MCF 10A (cell line): ENCODE results near the gene ZDHHC16. TPM values are rescaled to one million over a fixed set of nuclear protein-coding genes. Genes with fewer than 3 reads are reported as not detected.
A peak's percentile ranks its signal among the peaks of the same experiment; 100 is the strongest.

Experiments used
- BruUV-seq: library from RNA; stranded (reverse); fragments of 400-500 nt; replicated peaks from 2 replicates; lab custom pipeline; 2021; lab: Mats Ljungman, UMichigan
- CTCF ChIA-PET: fragments of 300-600 bp; sonication (Branson Sonifier 250); formaldehyde crosslinking; extraction: SDS; loops from one replicate; lab custom pipeline; 2021; ENCODE audit warnings: antibody characterized with exemption, inconsistent platforms; lab: Yijun Ruan, JAX
- POLR2A ChIA-PET: fragments of 300-600, 350-650 bp; sonication (Branson Sonifier 250); formaldehyde crosslinking; extraction: SDS; loops from one replicate; lab custom pipeline; 2020; ENCODE audit warnings: antibody characterized with exemption, inconsistent platforms; lab: Yijun Ruan, JAX
- DNase-seq: peaks from one replicate; pipeline ENCODE4 v3.0.0-alpha.2; 2018; ENCODE audit not compliant: unreplicated experiment
- H3K27ac Mint-ChIP-seq: one replicate; pipeline ENCODE4 v1.8.0; 2022; ENCODE audit warnings: mild to moderate bottlenecking, low read depth, mixed read lengths; ENCODE audit not compliant: unreplicated experiment
- H3K27me3 Mint-ChIP-seq: one replicate; pipeline ENCODE4 v1.8.0; 2022; ENCODE audit warnings: mixed read lengths; ENCODE audit not compliant: insufficient read depth, unreplicated experiment
- H3K36me3 Mint-ChIP-seq: one replicate; pipeline ENCODE4 v1.8.0; 2022; ENCODE audit warnings: mild to moderate bottlenecking, moderate library complexity, mixed read lengths; ENCODE audit not compliant: insufficient read depth, unreplicated experiment
- H3K4me1 Mint-ChIP-seq: one replicate; pipeline ENCODE4 v1.8.0; 2022; ENCODE audit warnings: mixed read lengths; ENCODE audit not compliant: insufficient read depth, unreplicated experiment
- H3K4me3 Mint-ChIP-seq: one replicate; pipeline ENCODE4 v1.8.0; 2022; ENCODE audit warnings: mild to moderate bottlenecking, moderate library complexity, mixed read lengths; ENCODE audit not compliant: unreplicated experiment
- H3K9me3 Mint-ChIP-seq: one replicate; pipeline ENCODE4 v1.8.0; 2022; ENCODE audit warnings: mixed read lengths; ENCODE audit not compliant: unreplicated experiment
- intact Hi-C: fragments of 100-400 bp; cut with micrococcal nuclease; formaldehyde crosslinking; loops from 2 replicates; pipeline ENCODE4 v1.14.1; 2022
- total RNA-seq: library from RNA; stranded (reverse); gene quantifications from 2 replicates; pipeline ENCODE4 v1.2.3, GENCODE V29; 2022
- TF ChIP-seq, protein P1 (sequence below): fragments of 200-600 bp; IDR thresholded peaks from one replicate; pipeline ENCODE4 v1.8.0; 2022; ENCODE audit warnings: antibody characterized with exemption, mild to moderate bottlenecking; ENCODE audit not compliant: unreplicated experiment

ZDHHC16 gene
- total RNA-seq, 1 experiment from 2014 or later, result 48.0 TPM

DNA sequence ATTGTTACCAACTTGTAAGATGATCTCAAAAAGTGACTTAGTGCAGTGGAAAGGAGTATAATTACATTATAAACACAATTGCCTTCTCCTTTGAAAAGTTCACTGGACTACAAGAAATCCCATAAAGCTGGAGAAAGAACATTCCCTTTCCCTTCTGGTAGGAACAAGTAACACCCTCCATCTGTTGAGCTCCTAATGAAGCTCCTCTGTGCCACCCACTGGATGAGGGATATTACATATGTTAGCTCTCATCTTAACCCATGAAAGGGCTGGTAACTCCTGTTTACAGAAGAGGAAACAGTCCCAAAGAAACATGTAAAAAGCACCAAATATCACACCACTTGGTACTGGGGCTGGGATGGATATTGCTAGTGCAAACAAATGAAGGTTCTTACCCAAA, 11.9 kb upstream of the ZDHHC16 start:
- CTCF ChIA-PET, result interaction anchor here (0.6 to 1.0 kb wide), 3 partner anchors 26 to 41 kb away, joined by 3 to 5 read pairs (median 4); no protein-coding TSS in a partner anchor
- POLR2A ChIA-PET, result interaction anchor here (1.1 to 2.6 kb wide), 2 partner anchors 11 kb away, joined by 3 to 15 read pairs; partner anchors contain the start of genes EXOSC1 and ZDHHC16

DNA sequence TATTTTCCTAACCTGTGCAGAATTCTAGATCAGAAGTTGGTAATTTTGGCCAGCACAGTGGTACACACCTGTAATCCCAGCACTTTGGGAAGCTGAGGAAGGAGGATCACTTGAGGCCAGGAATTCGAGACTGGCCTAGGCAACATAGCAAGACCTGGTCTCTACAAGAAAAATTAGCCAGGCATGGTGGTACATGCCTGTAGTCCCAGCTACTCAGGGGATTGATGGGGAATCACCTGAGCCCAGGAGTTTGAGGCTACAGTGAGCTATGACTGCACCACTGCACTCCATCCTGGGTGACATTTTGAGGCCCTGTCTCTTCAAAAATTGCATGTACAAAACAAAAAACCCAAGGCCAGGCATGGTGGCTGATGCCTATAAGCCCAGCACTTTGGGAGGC, 11.4 kb upstream of the ZDHHC16 start:
- CTCF ChIA-PET, result interaction anchor here (1.0 kb wide), 1 partner anchor 27 kb away, joined by 5 read pairs; no protein-coding TSS in a partner anchor
- no peaks in the 10 kb centered on the region for H3K4me1 Mint-ChIP-seq
- H3K9me3 Mint-ChIP-seq, result no peaks in the 10 kb centered on the region
- no peak overlapping the region for H3K4me3 Mint-ChIP-seq
- POLR2A ChIA-PET, result interaction anchor here (1.1 to 2.6 kb wide), 2 partner anchors 10 to 11 kb away, joined by 3 to 15 read pairs; partner anchors contain the start of genes EXOSC1 and ZDHHC16
- H3K36me3 Mint-ChIP-seq, result peaks cover 84% of the 10 kb centered on the region
- no peaks in the 10 kb centered on the region for H3K27me3 Mint-ChIP-seq
- TF ChIP-seq, protein P1, sequence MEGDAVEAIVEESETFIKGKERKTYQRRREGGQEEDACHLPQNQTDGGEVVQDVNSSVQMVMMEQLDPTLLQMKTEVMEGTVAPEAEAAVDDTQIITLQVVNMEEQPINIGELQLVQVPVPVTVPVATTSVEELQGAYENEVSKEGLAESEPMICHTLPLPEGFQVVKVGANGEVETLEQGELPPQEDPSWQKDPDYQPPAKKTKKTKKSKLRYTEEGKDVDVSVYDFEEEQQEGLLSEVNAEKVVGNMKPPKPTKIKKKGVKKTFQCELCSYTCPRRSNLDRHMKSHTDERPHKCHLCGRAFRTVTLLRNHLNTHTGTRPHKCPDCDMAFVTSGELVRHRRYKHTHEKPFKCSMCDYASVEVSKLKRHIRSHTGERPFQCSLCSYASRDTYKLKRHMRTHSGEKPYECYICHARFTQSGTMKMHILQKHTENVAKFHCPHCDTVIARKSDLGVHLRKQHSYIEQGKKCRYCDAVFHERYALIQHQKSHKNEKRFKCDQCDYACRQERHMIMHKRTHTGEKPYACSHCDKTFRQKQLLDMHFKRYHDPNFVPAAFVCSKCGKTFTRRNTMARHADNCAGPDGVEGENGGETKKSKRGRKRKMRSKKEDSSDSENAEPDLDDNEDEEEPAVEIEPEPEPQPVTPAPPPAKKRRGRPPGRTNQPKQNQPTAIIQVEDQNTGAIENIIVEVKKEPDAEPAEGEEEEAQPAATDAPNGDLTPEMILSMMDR, result no peak
- DNase-seq, result no peak
- BruUV-seq, result no TSS peak
- intact Hi-C loops, result no loop called here
- no peak overlapping the region for H3K27ac Mint-ChIP-seq

More for the DNA sequence above, 11.9 kb upstream of the ZDHHC16 start:
- Mint-ChIP-seq H3K4me1 (no peaks in the 10 kb centered on the region), H3K27ac (no peak overlapping the region), H3K27me3 (no peaks in the 10 kb centered on the region), H3K9me3 (no peaks in the 10 kb centered on the region), H3K4me3 (no peak overlapping the region), H3K36me3 (peaks cover 85% of the 10 kb centered on the region)
- DNase-seq, result no peak
- BruUV-seq, result no TSS peak
- intact Hi-C loops, result no loop called here
- TF ChIP-seq, protein P1, result no peak

DNA sequence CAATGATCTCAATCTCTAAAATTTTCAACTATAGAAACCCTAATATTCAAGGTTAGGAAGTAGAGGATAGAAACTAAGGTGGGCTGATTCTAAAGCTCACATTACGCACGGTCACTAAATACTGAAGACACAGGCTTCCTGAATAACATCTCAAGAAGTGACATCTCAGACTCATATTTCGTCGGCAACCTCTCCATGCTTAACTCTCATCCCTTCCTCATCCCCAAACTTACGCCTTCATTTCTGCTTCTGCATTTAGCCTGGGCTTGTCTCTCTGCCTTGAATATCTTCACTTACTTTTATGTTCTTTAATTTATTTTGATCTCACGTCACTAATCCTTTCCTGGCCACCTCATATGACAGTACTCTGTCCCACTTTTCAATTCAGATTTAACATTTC, 10.8 kb upstream of the ZDHHC16 start:
- ChIA-PET CTCF (no interaction called here), POLR2A (interaction anchor here (1.1 to 2.6 kb wide), 2 partner anchors 9 to 12 kb away, joined by 3 to 15 read pairs; partner anchors contain the start of genes EXOSC1 and ZDHHC16)
- intact Hi-C loops, result no loop called here
- no peaks in the 10 kb centered on the region for H3K9me3 Mint-ChIP-seq
- no peaks in the 10 kb centered on the region for H3K4me1 Mint-ChIP-seq
- BruUV-seq, result no TSS peak
- TF ChIP-seq, protein P1, result no peak
- H3K27me3 Mint-ChIP-seq, result no peaks in the 10 kb centered on the region
- no peak overlapping the region for H3K4me3 Mint-ChIP-seq
- no peak for DNase-seq
- peak overlapping the region; percentile 25 for H3K27ac Mint-ChIP-seq
- H3K36me3 Mint-ChIP-seq, result peaks cover 83% of the 10 kb centered on the region

DNA sequence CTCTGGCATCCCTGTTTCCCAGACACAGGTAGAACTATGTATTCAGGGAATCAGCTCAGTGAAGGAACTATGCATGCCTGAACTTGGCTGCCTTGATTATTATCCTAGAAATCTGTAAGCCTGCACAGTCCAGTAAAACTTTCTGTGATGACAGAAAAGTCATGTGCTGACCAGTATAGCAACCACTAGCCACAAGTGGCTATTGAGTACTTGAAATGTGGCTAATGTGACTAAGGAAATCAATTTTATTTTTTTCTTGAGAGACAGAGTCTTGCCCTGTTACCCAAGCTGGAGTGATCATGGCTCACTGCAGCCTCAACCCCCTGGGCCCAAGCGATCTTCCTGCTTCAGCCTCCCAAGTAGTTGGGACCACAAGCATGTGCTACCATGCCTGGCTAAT, 3.7 kb upstream of the ZDHHC16 start:
- intact Hi-C loops, result loop anchor here (10.0 kb wide), 1 partner anchor 53 kb away; the partner anchor contains the start of genes MMS19 and UBTD1
- Mint-ChIP-seq H3K27ac (no peak overlapping the region), H3K4me1 (peaks cover 11% of the 10 kb centered on the region), H3K36me3 (peaks cover 59% of the 10 kb centered on the region), H3K27me3 (no peaks in the 10 kb centered on the region), H3K4me3 (no peak overlapping the region), H3K9me3 (no peaks in the 10 kb centered on the region)
- TF ChIP-seq, protein P1, result no peak
- DNase-seq, result no peak
- CTCF ChIA-PET, result interaction anchor here (0.6 to 2.1 kb wide), 4 partner anchors 11 to 129 kb away, joined by 3 to 6 read pairs (median 4); no protein-coding TSS in a partner anchor
- no TSS peak for BruUV-seq
- POLR2A ChIA-PET, result interaction anchor here (1.1 to 3.7 kb wide), 2 partner anchors 14 to 31 kb away, joined by 5 to 34 read pairs; no protein-coding TSS in a partner anchor
